GM10847 (cell line): ENCODE results near the gene NADK.
A peak's percentile ranks its signal among the peaks of the same experiment; 100 is the strongest.

Source experiments
- POLR2A ChIP-seq: IDR thresholded peaks from 2 replicates; pipeline ENCODE4 v1.6.1; 2011; ENCODE audit not compliant: insufficient read length; ENCODE audit errors: extremely low read depth

Gene NADK

GRCh38 chr1:1732381-1732780, 45.9 kb downstream of the NADK start:
- no peak for TF ChIP-seq POLR2A

GRCh38 chr1:1730870-1731269, 47.4 kb downstream of the NADK start:
- no peak for TF ChIP-seq POLR2A

- peak; percentile 26 for TF ChIP-seq POLR2A
Measured at GRCh38 chr1:1724035-1724864, 54.0 kb downstream of the NADK start, which contains the start of gene CDK11A. Gene CDK11A (minus strand): TSS chr1:1724357. CDS start chr1:1722818, 1,539 bp downstream.

GRCh38 chr1:1721201-1721600, 57.1 kb downstream of the NADK start:
- TF ChIP-seq POLR2A = no peak

GRCh38 chr1:1703796-1704195, 74.5 kb downstream of the NADK start:
- TF ChIP-seq POLR2A = no peak
